NCI-H2196 (cell line): ENCODE results near the gene GADD45G.

ENCODE experiments used
- DNase-seq: peaks from one replicate; lab custom pipeline; 2025; ENCODE audit not compliant: unreplicated experiment; lab: John Stamatoyannopoulos, UW

Gene GADD45G

GRCh38 chr9:89648247-89649000 is 43.6 kb downstream of the GADD45G start:
- DNase-seq, result no peak

GRCh38 chr9:89649039-89649691 is 44.4 kb downstream of the GADD45G start:
- DNase-seq, result no peak

DNA sequence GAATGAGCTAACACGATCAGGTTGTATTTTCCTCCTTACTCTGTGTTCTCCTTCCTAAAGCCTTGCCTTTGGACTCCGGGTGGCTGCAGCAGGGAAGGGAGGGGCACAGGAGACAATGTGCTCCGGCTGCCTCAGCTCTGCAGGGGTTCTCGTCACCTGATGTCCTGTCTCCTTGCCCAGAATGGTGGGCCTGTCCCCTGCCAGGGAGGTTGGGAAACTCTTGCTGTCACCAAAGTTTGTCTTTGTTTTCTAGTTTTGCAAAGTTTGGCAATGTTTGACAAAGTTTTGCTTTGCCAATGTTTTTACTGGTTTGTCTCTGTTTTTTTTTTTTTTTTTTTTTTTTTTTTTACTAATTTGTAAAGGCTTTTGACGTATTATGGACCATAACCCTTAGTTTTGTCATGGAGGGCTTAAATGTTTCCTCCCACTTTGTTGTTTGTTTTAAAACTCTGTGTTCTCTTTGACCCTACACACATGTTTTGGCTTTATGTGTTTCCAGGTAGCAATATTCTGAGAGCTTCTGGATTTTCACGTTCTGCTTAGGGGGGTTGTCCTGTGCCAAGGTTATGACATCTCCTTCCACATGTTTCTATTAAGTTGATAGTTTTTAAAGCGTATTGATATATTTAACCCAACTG is 49.3 kb downstream of the GADD45G start:
- no peak for DNase-seq

- no peak for DNase-seq
Measured at GRCh38 chr9:89655056-89655989, 50.5 kb downstream of the GADD45G start.
